ENCODE data around the gene MLLT1.

The MLLT1 gene

DNA sequence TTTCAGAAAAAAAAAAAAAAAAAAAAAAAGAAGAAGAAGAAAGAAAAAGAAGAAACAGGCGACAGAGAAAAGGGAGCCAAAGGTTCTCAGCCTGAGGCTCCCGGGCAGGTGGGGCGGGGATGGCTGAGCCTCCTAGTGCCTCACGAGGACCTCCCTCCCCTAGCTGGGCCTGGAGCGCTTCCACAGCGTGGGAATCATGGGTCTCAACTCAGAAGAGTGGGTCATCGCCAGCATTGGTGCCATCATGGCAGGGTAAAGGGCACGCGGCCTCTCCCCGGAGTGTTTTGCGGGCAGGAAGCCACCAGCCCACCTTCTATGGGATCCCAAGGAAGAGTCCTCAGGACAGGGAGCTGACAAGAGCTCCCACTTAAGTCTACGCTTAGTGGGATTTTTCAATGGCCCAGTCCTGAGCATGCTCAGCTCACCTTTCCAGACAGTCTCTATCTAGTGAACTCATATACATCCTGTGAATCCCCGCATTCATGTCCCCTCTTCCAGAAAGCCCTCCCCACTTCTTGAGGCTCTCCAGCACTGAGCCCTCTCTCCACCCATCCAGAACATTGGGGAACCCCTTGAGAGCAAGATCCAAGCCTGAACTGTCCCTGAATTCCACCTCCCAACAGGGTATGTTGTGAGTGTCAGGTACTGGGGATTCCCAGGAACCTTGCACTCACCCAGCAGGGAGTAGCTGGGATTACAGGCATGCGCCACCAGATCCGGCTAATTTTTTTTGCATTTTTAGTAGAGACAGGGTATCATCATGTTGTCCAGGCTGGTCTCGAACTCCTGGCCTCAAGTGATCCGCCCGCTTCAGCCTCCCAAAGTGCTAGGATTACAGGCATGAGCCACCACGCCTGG lies 74.7 kb downstream of the MLLT1 start:
- no peak for DNase-seq

DNA sequence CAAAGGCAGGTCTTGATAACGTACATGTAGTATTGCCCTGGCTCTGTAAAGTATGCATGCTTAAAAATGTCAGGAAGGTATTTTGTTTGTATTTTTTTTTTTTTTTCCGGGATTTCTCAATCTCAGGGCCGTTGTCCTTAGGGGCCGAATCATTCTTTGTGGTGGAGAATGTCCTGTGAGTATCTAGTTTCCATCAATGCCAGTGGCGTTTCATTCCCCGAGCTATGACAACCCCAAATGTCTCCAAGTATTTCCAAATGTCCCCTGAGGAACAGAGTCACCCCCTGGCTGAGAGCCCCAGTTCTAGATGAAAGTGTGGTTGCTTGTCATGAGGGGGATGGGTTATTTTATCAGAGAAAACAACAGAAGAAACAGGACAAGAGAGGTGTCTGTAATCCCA lies 75.6 kb downstream of the MLLT1 start:
- DNase-seq, result no peak

DNA sequence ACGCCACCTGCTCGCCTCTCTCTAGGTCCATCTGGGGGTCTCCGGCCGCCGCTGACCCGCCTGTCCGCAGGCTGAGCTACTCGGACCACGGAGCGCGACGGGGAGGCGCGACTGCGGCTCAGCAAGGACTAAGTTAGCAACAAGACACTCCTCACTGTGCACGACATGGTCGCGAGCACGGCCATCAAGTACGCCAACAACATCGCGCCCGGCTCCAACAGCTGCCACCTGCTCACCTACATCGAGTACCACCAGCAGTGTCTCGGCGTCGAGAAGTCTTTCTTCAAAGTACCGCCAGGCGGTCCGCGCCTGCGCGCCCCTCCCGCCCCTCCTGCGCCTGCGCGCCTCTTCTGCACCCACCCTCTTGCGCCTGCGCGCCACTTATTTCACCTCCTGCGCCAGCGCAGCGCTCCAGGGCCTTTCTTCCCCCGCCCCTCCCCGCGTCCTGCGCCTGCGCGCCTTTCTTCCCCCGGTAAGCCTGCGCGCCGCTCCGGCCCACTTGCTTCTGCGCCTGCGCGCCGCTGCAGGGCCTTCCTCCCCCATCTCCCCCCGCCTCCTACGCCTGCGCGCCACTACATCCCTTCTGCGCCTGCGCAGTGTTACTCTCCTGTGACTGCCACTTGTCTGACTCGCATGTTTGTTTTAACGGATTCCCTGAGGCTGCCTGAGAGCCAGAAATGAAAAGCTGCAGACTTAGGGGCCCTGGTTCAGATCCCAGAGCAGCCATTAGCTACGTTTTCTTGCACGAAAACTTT lies 80.4 kb downstream of the MLLT1 start:
- DNase-seq, result peak; percentile 87

DNA sequence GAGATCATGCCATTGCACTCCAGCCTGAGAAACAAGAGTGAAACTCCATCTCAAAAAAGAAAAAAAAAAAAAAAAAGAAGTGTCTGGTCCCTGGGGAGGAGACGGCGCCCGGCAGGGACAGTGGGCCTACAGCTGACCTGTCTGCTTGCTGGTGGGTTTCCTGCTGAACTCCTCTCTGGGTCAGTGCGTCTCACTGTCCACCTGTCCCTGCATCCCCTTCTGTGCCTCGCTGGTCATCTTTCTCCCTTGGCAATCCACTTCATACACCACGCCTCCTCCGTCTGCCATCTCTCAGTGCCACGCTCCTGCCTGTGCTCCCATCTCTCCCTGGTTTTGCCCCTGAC lies 80.9 kb downstream of the MLLT1 start:
- DNase-seq, result no peak

DNA sequence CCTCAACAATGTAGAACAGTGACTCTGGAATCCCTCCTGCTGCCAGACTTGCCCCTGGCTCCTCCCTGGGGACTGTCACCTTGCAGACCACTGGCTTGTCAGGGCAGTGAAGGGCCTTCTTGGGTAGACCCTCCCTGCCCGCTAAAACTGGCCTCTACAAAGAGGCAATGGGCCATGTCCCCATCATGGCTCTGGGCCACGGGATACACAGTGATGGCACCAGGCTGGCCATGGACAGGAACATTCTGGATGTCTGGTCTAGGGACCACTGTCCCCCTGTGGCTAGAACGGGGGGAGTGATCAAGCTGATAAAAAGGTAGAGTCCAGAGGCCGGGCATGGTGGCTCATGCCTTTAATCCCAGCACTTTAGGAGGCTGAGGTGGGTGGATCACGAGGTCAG lies 83.4 kb downstream of the MLLT1 start:
- no peak for DNase-seq

DNA sequence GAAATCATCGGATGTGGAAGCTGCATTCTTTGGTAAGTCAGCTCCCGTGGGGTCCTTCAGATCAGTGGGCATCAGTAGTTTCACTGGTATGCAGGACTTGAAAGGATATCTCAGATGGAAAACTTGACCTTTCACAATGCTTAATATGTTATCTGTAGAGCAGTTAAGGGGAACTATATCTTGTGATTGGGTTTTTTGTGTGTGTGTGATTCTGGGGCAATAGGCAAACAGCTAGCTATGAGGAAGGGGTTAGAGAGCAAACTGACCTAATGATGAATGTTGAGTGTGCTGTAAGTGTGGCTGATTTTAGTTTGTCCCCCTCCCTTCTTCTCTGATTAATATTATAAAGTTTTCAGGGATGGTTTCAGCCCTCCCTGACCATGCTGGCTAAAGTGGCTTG lies 91.0 kb downstream of the MLLT1 start:
- no peak for DNase-seq

DNA sequence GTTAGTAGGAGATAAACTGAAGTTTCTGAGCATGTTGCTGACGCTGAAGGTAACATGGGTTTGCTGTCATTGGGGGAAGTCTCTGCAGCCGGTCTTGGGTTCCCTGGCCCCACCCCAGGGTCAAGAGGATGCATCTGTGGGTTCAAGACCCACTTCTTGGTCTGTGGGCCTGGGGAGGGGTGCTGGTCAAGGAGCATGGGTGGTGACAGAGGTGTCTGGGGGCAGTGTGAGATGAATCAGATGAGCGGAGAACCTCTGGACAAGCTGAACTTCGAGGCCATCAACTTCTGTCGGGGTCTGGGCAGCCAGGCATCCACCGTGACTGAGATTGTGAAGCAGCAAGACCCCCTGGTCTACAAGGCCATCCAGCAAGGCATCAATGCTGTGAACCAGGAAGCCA lies 92.4 kb downstream of the MLLT1 start:
- DNase-seq, result no peak

DNA sequence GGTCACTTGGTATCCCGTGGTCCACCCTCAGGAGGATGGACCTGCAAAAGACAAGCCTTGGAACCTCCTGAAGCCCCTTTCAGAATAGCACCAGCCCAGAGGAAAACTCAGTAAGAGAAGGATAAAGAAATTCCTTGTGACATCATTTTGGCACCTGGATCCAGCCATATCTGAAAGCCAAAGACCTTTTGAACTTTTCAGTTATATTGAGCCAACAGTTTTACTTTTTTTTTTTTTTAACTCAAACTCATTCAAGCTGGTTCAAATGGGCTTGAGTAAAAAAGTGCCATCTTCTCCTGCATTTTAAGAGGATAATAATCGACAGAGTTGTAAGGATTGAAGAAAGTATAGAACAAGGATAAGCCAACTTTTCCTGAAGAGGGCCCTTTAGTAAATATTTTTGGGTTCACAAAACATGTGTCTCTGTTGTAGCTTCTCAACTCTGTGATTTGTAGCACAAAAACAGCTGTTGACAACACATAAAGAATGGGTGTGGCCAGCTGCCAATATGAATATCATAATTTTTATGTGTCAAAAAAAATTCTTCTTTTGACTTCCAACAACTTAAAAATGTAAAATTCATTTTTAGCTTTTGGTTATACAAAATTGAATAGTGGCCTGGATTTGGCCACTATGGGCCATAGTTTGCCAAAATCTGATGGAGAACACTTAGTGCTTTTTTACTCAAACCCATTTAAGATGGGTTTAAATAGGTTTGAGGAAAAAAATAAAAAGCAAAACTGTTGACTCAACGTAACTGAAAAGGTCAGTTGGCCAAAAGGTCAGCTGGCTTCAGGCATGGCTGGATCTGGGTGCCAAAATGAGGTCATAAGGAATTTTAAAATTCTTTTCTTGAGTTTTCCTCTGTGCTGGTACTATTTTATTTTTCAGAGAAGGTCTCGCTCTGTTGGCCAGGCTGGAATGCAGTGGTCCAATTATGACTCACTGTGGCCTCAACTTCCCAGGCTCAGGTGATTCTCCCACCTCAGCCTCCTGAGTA lies 93.6 kb downstream of the MLLT1 start:
- DNase-seq, result no peak

DNA sequence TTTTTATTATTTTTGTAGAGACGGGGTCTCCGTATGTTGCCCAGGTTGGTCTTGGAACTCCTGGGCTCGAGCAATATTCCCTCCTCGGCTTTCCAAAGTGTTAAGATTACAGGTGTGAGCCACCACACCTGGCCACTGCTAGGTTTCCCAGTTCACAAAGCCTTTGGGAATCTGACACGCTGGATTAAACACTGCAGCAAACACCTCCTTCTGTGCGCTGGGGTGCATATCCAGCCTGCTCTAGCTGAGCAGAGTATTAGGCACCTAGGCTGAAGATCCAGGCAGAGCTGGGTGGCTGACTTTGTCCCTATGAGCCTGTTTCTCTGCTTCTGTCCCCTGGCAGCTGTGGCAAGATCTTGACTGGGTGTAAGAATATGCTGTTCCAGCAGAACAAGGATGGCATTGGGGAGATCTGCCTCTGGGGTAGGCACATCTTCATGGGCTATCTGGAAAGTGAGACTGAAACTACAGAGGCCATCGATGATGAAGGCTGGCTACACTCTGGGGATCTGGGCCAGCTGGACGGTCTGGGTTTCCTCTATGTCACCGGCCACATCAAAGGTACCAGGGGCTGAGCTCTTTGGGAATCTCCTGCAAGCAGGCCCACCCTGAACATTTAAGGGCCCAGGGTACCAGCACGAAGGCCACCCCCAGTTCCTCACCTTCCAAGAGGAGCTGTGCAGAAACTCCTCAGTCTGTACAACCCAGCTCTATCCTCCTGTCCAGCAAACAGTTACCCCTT lies 94.5 kb downstream of the MLLT1 start:
- DNase-seq, result no peak

DNA sequence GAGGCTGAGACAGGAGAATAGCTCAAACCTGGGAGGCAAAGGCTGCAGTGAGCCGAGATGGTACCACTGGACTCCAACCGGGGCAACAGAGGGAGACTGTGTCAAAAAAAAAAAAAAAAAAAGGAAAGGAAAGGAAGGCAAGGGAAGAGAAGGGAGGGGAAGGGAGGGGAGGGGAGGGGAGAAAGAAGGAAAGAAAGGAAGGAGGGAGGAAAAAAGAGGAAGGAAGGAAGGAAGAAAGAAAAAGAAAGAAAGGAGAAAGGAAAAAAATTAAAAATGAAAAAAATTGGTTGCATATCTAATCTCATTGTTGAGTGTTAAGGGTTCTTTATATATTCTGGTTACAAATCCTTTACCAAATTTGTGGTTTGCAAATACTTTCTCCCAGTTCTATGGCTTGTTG lies 98.7 kb downstream of the MLLT1 start:
- no peak for DNase-seq

DNA sequence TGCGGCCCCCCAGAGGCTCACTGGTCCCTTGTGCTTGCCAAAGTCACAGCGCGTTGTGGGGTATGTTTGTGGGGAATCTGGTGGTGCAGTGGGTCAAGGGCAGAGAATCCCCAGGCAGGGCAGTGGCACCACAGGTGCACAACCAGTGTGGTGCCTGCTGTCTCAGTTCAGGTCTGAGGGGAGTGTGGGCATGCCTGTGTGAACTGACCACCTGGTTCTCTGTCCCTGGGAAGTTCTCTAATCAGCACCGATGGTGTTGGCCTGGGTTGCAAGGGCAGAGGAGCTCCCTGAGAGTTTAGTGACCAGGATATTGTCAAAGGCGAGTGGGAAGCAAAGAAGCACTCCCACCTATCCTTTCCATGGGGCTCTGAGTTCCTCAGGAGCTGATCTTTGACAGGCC lies 106.6 kb downstream of the MLLT1 start:
- no peak for DNase-seq

DNA sequence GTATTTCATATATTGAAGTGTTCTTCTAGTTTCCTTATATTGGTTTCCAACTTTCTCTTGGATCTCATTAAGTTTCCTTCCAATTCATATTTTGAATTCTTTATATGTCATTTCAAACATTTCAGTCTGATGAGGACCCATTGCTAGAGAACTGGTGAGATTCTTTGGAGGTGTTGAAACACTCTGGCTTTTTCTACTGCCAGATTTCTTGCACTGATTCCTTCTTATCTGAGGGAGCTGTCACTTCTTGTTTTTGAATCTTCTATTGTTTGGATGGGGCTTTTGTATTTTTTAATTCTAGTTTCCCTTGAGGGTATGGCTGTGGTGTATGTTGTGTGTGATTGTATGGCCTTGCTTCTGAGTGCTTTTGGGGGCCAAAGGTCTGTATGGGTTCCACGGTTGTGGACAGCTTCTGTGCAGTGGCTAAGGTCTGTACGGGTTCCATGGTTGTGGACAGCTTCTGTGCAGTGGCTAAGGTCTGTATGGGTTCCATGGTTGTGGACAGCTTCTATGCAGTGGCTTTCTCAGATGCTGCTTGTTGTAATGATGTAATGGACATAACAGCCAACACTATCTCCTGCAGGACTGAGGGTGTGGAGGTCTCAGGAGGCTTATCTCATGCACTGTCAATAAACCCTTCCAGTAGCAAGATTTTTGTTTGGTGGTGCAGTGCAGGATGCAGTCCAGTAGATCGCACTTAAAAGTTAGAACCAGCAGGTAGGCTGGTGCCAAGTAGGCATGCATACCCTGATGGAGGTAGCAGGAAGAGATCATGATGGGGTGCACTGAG lies 107.5 kb downstream of the MLLT1 start:
- peak; percentile 8 for DNase-seq

DNA sequence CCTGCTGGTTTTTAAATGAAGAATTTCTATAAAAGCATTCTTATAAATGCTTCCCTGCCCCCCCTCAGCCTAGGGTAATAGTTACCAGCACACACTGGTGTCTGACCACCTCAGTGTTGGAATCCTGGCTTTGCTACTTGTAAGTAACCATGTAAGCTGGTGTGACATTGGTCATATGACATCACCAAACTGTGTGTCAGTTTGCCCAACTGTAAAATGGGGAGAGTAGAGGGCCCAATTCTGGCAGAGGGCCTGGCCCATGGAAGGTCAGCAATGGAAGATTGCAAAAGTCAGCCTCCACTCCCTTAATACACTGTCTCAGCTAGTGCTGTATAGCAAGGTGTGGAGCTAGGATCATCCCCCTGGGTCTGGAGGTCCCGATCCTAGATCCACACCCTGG lies 112.7 kb downstream of the MLLT1 start:
- DNase-seq, result no peak

DNA sequence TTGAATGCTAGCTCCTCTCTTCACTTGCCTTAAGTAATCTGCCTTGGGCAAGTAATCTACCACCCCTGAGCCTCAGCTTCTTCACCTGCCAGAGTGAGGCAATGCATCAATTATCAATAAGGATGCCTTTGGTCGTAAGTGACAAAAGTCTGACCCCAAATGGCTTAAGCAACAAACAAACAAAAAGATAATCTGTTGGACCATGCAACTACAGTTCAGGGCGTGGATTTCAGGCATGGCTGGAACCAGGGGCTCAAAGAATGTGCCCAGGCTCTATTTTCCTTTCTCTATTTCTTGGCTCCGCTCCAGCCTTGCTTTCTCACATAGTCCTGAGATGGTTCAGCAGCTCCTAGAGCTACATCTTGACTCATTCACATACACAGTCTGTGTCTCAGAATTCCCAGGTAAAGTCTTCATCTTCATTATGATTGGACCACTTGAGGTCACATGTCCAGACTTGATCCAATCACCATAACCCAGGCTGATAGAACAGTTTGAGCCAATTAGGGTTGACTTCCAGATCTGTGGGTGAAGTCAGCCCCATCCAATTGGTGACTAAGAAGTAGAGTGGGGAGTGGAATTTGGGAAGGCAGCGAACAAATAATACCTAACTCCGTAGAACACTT lies 114.8 kb downstream of the MLLT1 start:
- peak; percentile 20 for DNase-seq

DNA sequence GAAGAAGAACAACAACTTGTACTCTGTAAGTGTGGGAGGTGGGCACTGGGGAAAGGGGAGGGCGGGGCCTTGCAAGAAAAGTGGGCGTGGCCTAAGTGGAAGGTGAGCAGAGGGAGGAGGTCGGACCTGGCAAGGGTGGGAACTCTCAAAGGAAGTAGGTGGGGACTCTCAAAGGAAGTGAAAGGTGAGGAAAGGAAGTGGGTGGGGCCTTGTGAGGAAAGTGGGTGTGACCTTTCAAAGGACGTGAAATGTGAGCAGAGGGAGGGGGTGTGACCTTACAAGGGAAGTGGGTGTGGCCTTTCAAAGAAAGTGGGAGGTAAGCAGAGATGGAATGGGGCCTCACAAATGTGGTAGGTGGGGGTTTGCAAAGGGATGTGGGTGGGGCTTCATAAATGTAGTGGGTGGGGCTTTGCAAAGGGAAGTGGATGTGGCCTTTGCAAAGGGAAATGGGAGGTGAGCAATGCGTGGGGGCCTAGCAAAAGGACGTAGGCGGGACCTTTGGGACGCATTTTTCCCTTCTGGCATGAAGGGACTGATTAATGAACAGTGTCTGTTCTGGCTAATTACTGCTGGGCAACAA lies 118.4 kb downstream of the MLLT1 start:
- peak; percentile 73 for DNase-seq
